CD14-positive monocyte (primary cell): Measurements from ENCODE around the gene DYNC2LI1. TPM values are rescaled to one million over a fixed set of nuclear protein-coding genes. Genes with fewer than 3 reads are reported as not detected.

Source experiments
- DNase-seq, 3 donors: peaks; one replicate each; pipeline ENCODE4 v3.0.0-alpha.2; 2011 to 2022
- H2AFZ ChIP-seq: 2 replicates; pipeline ENCODE4 v1.6.0; 2012; ENCODE audit warnings: mild to moderate bottlenecking, low read depth, low read length, inconsistent platforms; ENCODE audit not compliant: insufficient read depth, poor library complexity, severe bottlenecking
- H3K27ac ChIP-seq, 2 donors: 1 replicate in 1 of 2; 2 replicates in 1 of 2; pipeline ENCODE4 v1.5.1; 2012 to 2013; ENCODE audit warnings: low read length in 2 of 2, control low read depth in 1 of 2, inconsistent platforms in 1 of 2, low read depth in 1 of 2, mild to moderate bottlenecking in 1 of 2
- H3K27me3 ChIP-seq, 2 donors: one replicate each; pipeline versions ENCODE4 v1.6.0 to v1.6.1; 2011 to 2013; ENCODE audit warnings: low read length in 2 of 2; ENCODE audit not compliant: control insufficient read depth in 2 of 2, insufficient read depth in 2 of 2
- H3K36me3 ChIP-seq, 2 donors: replicated peaks in 1 of 2; 1 replicate in 1 of 2; 2 replicates in 1 of 2; pipeline versions ENCODE4 v1.5.1 to v1.6.1; 2012 to 2013; ENCODE audit warnings: low read length in 2 of 2, control low read depth in 1 of 2, inconsistent platforms in 1 of 2, mild to moderate bottlenecking in 1 of 2; ENCODE audit not compliant: insufficient read depth in 2 of 2, control insufficient read depth in 1 of 2
- H3K4me1 ChIP-seq, 2 donors: 1 replicate in 1 of 2; 2 replicates in 1 of 2; pipeline versions ENCODE4 v1.5.1 to v1.6.1; 2012 to 2013; ENCODE audit warnings: low read length in 2 of 2, control low read depth in 1 of 2, inconsistent platforms in 1 of 2, mild to moderate bottlenecking in 1 of 2, moderate library complexity in 1 of 2; ENCODE audit not compliant: insufficient read depth in 2 of 2, control insufficient read depth in 1 of 2
- H3K4me2 ChIP-seq: replicated peaks from 2 replicates; pipeline ENCODE3; 2012; ENCODE audit warnings: low read length, moderate library complexity, mild to moderate bottlenecking; ENCODE audit not compliant: poor library complexity, severe bottlenecking; ENCODE audit errors: extremely low read depth
- H3K4me3 ChIP-seq, 3 experiments: fragments of 200-600 bp in 1 of 3; sonication (generic) in 1 of 3; replicated peaks in 1 of 3; 1 replicate in 2 of 3; 2 replicates in 1 of 3; pipeline ENCODE4 v1.5.1; 2011 to 2013; ENCODE audit warnings: low read length in 3 of 3, mild to moderate bottlenecking in 3 of 3, control low read depth in 2 of 3, low read depth in 2 of 3, inconsistent platforms in 1 of 3, moderate library complexity in 1 of 3
- H3K79me2 ChIP-seq: 2 replicates; pipeline ENCODE4 v1.6.0; 2012; ENCODE audit warnings: mild to moderate bottlenecking, control low read depth, inconsistent platforms, low read length, moderate library complexity; ENCODE audit not compliant: insufficient read depth
- H3K9ac ChIP-seq: 2 replicates; pipeline ENCODE4 v1.6.0; 2017; ENCODE audit warnings: low read length, mild to moderate bottlenecking; ENCODE audit not compliant: insufficient read depth, poor library complexity, severe bottlenecking
- H3K9me3 ChIP-seq, 2 donors: replicated peaks in 1 of 2; 1 replicate in 1 of 2; 2 replicates in 1 of 2; pipeline versions ENCODE4 v1.5.1 to v1.6.1; 2012 to 2013; ENCODE audit warnings: low read length in 2 of 2, control low read depth in 1 of 2; ENCODE audit not compliant: control insufficient read depth in 1 of 2, insufficient read depth in 1 of 2
- H4K20me1 ChIP-seq: 2 replicates; pipeline ENCODE4 v1.6.0; 2012; ENCODE audit warnings: mild to moderate bottlenecking, low read length, control low read depth, moderate library complexity; ENCODE audit not compliant: insufficient read depth
- H3K27ac Mint-ChIP-seq, 7 donors: one replicate each; pipeline ENCODE4 v1.8.0; 2020; ENCODE audit warnings: mild to moderate bottlenecking in 7 of 7, mixed read lengths in 7 of 7, moderate library complexity in 6 of 7, inconsistent platforms in 2 of 7
- H3K27me3 Mint-ChIP-seq, 3 donors: one replicate each; pipeline ENCODE4 v1.8.0; 2021 to 2022; ENCODE audit warnings: low read depth in 3 of 3, mild to moderate bottlenecking in 3 of 3, mixed read lengths in 3 of 3, moderate library complexity in 3 of 3, inconsistent platforms in 1 of 3
- H3K36me3 Mint-ChIP-seq, 2 donors: one replicate each; pipeline ENCODE4 v1.8.0; 2020; ENCODE audit warnings: mixed read lengths in 2 of 2, inconsistent platforms in 1 of 2, mild to moderate bottlenecking in 1 of 2
- H3K4me1 Mint-ChIP-seq: one replicate; pipeline ENCODE4 v1.8.0; 2020; ENCODE audit warnings: mild to moderate bottlenecking, mixed read lengths
- H3K4me3 Mint-ChIP-seq, 2 donors: one replicate each; pipeline ENCODE4 v1.8.0; 2020; ENCODE audit warnings: mild to moderate bottlenecking in 2 of 2, mixed read lengths in 2 of 2, moderate library complexity in 1 of 2
- H3K9me3 Mint-ChIP-seq, 7 donors: one replicate each; pipeline ENCODE4 v1.8.0; 2020 to 2022; ENCODE audit warnings: mixed read lengths in 7 of 7, mild to moderate bottlenecking in 6 of 7, moderate library complexity in 6 of 7, inconsistent platforms in 2 of 7
- WGBS: methylation state at CpG from one replicate; pipeline ENCODE4 v1.1.5; 2013; ENCODE audit warnings: missing lambda C conversion rate; ENCODE audit not compliant: insufficient coverage; 5-methylcytosine and 5-hydroxymethylcytosine counted together
- intact Hi-C, 2 donors: fragments of 100-400 bp; cut with micrococcal nuclease; formaldehyde crosslinking; loops; one replicate each; pipeline versions ENCODE4 v1.15.0 to v1.15.1; 2023
- polyA plus RNA-seq, 3 donors: library from polyadenylated mRNA; depleted of rRNA in 1 of 3; unstranded in 2 of 3; stranded (reverse) in 1 of 3; fragments of 300-500 nt in 2 of 3; fragments of >200 nt in 1 of 3; fragmentation: Illumina TruSeq in 2 of 3; gene quantifications; 1 replicate in 2 of 3; 2 replicates in 1 of 3; pipeline ENCODE4 v1.2.3, GENCODE V29; 2012 to 2021
- TF ChIP-seq, protein P1 (sequence below): fragments of 200-600 bp; IDR thresholded peaks from one replicate; pipeline ENCODE4 v1.8.0; 2022; ENCODE audit warnings: antibody characterized with exemption, mild to moderate bottlenecking

The DYNC2LI1 gene
- polyA plus RNA-seq, 3 donors: 2.5 to 4.4 (median 3.5) TPM

DNA sequence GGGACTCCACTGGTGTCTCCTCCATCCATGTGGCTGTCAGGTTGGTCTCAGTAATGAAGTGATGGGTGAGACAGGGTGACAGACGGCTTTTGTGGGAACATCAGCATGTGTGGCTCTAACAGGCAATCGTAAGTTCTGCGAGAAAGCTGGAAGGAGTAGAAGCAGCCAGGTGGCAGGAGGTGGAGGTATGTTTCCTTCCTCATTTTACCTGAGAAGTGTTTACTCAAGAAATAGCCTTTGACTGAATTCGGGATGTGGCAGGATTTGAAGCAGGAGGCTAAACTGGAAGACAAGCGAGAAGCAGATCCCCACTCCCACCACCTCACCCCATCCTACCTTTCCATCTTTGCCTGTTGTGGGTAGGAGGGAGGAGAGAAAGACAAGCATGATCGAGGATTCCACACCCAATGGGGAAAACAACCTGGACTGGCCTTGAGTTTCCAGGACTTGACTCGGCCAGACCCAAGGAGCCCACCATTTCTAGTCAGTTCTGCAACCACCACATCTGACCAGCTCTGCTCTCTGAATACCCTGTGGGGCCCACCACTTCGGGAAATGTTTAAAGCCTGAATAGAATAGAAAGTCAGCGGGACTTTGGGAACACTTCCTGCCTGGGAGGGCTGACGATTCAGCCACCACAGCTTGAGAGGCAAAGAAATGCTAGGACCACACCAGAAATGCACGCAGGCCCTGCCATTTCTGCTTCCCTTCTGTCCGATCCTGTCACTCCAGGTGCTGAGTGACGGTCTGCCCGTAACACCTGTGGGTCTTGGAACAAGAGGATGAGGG is 66.1 kb downstream of the DYNC2LI1 start:
- no peaks in the 10 kb centered on the region for H3K4me1 Mint-ChIP-seq
- Histone ChIP-seq H3K4me3 (no peak overlapping the region), H3K27ac (no peak overlapping the region), H2AFZ (no peak overlapping the region), H3K36me3 (no peaks in the 10 kb centered on the region), H3K9ac (no peak overlapping the region), H3K4me1 (no peaks in the 10 kb centered on the region), H4K20me1 (no peaks in the 10 kb centered on the region), H3K9me3 (no peaks in the 10 kb centered on the region), H3K27me3 (no peaks in the 10 kb centered on the region), H3K4me2 (no peak overlapping the region), H3K79me2 (no peaks in the 10 kb centered on the region)
- peaks cover 0 to 1% (median 0%) of the 10 kb centered on the region in 3 donors for H3K27me3 Mint-ChIP-seq
- intact Hi-C loops: no loop called here
- H3K9me3 Mint-ChIP-seq: peaks cover 0 to 2% (median 0%) of the 10 kb centered on the region in 7 donors
- TF ChIP-seq, protein P1, sequence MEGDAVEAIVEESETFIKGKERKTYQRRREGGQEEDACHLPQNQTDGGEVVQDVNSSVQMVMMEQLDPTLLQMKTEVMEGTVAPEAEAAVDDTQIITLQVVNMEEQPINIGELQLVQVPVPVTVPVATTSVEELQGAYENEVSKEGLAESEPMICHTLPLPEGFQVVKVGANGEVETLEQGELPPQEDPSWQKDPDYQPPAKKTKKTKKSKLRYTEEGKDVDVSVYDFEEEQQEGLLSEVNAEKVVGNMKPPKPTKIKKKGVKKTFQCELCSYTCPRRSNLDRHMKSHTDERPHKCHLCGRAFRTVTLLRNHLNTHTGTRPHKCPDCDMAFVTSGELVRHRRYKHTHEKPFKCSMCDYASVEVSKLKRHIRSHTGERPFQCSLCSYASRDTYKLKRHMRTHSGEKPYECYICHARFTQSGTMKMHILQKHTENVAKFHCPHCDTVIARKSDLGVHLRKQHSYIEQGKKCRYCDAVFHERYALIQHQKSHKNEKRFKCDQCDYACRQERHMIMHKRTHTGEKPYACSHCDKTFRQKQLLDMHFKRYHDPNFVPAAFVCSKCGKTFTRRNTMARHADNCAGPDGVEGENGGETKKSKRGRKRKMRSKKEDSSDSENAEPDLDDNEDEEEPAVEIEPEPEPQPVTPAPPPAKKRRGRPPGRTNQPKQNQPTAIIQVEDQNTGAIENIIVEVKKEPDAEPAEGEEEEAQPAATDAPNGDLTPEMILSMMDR: no peak
- H3K27ac Mint-ChIP-seq: no peak overlapping the region
- no peaks in the 10 kb centered on the region for H3K36me3 Mint-ChIP-seq
- WGBS: 77% methylated on average over 6 of the region's 14 CpGs
- no peak overlapping the region for H3K4me3 Mint-ChIP-seq
- no peak for DNase-seq

DNA sequence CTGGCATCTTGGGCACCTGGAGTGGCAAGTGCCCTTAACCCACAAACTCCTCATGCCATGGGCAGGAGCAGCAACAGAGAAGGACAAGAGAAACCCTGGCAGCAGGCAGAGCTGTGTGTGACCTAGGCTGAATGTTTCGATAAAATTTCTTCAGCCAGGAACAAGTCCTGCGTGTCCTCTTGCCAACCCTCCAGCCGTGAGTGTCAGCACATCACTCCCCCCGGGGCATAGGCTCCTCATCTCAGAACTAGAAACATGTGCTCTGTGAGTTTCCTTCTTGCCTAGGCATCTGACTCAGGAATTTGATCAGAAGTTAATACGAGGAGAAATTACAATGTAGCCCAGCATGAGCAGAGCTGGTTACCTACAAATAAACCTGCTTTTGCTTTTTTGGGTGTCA is 67.1 kb downstream of the DYNC2LI1 start:
- Mint-ChIP-seq H3K36me3 (no peaks in the 10 kb centered on the region), H3K27ac (no peak overlapping the region)
- intact Hi-C loops: no loop called here

More for the DNA sequence above, 67.1 kb downstream of the DYNC2LI1 start:
- Histone ChIP-seq H3K36me3 (no peaks in the 10 kb centered on the region), H3K9me3 (no peaks in the 10 kb centered on the region), H3K9ac (no peak overlapping the region), H3K4me3 (no peak overlapping the region), H3K4me2 (no peak overlapping the region), H3K79me2 (no peaks in the 10 kb centered on the region), H3K4me1 (no peaks in the 10 kb centered on the region), H3K27me3 (no peaks in the 10 kb centered on the region), H4K20me1 (no peaks in the 10 kb centered on the region), H3K27ac (no peak overlapping the region), H2AFZ (no peak overlapping the region)
- TF ChIP-seq, protein P1: no peak
- DNase-seq: no peak
- no peak overlapping the region for H3K4me3 Mint-ChIP-seq
- 92% methylated on average over 5 of the region's 5 CpGs for WGBS
- no peaks in the 10 kb centered on the region for H3K9me3 Mint-ChIP-seq
- H3K4me1 Mint-ChIP-seq: no peaks in the 10 kb centered on the region
- H3K27me3 Mint-ChIP-seq: peaks cover 0 to 3% (median 0%) of the 10 kb centered on the region in 3 donors
